OCI-LY7 (cell line): ENCODE results near the gene CIC.

ENCODE experiments used
- EZH2phosphoT487 ChIP-seq: fragments of 200-600 bp; sonication (generic); IDR thresholded peaks from 2 replicates; pipeline ENCODE4 v1.6.1; 2018; ENCODE audit warnings: low read depth, borderline replicate concordance, mild to moderate bottlenecking, mixed run types, antibody characterized with exemption, low read length, moderate library complexity, mixed read lengths
- TF ChIP-seq, protein P1 (sequence below): fragments of 200-600 bp; sonication (generic); conservative IDR thresholded peaks from 2 replicates; pipeline ENCODE4 v1.5.1; 2014; ENCODE audit warnings: mild to moderate bottlenecking, antibody characterized with exemption, low read length, moderate library complexity, mixed read lengths

DNA sequence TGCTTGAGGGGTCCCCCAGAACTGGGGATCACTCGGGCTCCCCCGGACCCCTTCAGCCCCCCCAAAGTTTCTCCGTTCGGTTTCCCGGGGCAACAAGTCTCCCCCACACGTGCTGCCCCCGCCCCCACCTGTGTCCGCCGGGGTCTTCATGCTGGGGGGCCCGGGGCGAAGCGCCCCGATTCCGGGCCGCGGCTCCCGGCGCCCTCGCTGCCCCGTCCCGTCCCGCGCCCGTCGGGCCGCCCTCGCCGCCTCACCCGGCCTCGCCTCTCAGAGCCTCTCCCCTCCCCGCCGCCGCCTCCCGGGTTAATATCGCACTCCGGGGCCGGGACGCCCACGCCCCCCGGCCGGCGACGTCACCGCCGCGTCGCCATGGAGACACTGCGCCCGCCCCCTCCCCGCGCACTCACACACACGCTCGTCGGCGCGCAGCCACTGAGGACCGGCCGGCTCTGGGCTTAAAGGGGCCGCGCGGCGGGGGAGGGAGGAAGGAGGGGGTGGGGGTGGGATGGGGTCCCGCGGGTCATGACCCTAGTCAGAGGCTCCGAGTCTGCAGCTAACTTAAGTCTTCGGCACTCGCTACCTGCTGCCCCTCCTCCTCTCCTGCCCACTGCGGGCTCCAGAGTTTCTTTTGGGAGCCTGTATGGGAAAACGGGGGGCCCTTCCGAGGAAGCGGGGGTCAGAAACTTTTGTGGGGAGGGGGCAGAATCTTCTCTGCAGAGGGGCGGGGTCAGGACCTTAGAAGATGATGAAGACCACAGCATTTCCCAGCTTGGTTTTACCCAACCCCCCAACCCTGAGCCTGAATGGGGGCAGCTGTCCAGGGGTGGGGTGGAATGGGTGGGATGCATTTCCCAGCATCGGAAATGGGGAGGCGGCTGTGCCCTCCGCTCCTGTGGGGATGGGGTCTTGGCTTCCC is 13.9 kb upstream of the CIC start, which contains the start of gene ERF:
- TF ChIP-seq EZH2phosphoT487: no peak
- TF ChIP-seq, protein P1, sequence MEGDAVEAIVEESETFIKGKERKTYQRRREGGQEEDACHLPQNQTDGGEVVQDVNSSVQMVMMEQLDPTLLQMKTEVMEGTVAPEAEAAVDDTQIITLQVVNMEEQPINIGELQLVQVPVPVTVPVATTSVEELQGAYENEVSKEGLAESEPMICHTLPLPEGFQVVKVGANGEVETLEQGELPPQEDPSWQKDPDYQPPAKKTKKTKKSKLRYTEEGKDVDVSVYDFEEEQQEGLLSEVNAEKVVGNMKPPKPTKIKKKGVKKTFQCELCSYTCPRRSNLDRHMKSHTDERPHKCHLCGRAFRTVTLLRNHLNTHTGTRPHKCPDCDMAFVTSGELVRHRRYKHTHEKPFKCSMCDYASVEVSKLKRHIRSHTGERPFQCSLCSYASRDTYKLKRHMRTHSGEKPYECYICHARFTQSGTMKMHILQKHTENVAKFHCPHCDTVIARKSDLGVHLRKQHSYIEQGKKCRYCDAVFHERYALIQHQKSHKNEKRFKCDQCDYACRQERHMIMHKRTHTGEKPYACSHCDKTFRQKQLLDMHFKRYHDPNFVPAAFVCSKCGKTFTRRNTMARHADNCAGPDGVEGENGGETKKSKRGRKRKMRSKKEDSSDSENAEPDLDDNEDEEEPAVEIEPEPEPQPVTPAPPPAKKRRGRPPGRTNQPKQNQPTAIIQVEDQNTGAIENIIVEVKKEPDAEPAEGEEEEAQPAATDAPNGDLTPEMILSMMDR: no peak
